ENCODE results near the gene TBL1Y. TPM values are rescaled to one million over a fixed set of nuclear protein-coding genes. Genes with fewer than 3 reads are reported as not detected.

TBL1Y gene
- total RNA-seq = not detected in 2 replicates

DNA sequence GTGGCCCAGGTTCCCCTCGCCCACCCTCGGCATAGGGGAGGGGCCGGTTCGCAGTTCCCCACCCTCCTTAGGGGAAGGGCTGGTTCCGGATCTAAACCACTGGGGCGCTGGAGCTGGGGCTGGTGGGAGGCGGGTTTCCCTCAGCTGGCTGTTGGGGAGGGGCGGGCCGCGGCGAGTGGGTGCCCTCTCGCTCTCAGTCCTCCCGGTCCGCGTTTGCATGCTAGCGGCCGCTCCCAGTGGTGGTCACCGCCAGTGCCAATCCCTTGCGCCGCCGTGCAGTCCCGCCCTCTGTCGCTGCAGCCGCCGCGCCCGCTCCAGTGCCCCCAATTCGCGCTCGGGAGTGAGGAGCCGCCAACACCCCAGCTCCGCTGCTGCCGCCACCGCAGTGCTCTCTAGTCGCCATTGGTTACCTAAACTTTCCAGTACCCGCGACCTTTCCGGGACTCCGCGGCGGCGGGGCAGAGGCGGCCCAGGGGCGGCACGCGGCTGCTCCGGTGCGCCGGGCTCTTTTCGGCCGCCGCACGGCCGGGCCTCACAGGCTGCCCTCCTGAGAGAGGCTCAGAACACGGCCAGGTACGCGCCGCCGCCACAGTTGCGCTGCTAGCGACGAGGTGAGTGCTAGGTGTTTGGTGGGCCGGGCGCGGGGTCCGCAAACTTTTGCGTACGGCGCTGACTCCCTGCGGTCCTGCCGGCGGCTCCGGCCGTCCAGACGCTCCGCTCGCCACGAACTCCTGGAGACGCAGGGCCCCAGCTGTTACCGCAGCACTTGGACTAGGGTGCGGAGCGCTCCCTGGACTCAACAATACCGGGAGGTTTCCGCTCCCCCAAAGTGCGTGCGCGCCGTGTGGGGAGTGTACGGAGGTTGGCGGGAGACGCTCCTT, at the start of gene TBL1Y:
Gene TBL1Y, plus strand, starts transcription at position 326 of the 881 bp plus-strand sequence. CDS start 114,388 bp downstream, outside the sequence.

GRCh38 chrY:6911253-6911881, 870 bp downstream of the TBL1Y start, which contains the start of gene AMELY:
Gene AMELY (minus strand): TSS chrY:6911752. CDS start chrY:6872608, 39,144 bp downstream.

Other genes starting within 250 kb of the TBL1Y start
- not detected in 2 replicates for gene AMELY, start 1.1 kb downstream of the TBL1Y start, total RNA-seq

Data from placental epithelial cell (primary cell).